GM20431 (cell line): ENCODE results near the gene ZFHX3.

Experiments
- in situ Hi-C: fragments of 300-500 bp; cut with MseI, MboI; formaldehyde crosslinking; loops from one replicate; pipeline ENCODE4 v1.15.0; 2020; ENCODE audit warnings: low sequenced_read_pairs; ENCODE audit not compliant: unreplicated experiment

Gene ZFHX3

GRCh38 chr16:72793716-72794115, 254.2 kb downstream of the ZFHX3 start:
- in situ Hi-C loops: no loop called here

- in situ Hi-C loops: no loop called here
Observed at GRCh38 chr16:72793017-72793416, 254.9 kb downstream of the ZFHX3 start.

GRCh38 chr16:72791786-72792185, 256.1 kb downstream of the ZFHX3 start:
- in situ Hi-C loops: no loop called here

GRCh38 chr16:72789921-72790320, 258.0 kb downstream of the ZFHX3 start:
- in situ Hi-C loops: no loop called here

GRCh38 chr16:72789465-72789864, 258.5 kb downstream of the ZFHX3 start:
- in situ Hi-C loops: no loop called here

GRCh38 chr16:72788269-72788809, 259.6 kb downstream of the ZFHX3 start:
- in situ Hi-C loops: no loop called here

GRCh38 chr16:72787514-72788268, 260.2 kb downstream of the ZFHX3 start:
- in situ Hi-C loops: no loop called here

- in situ Hi-C loops: no loop called here
Observed at GRCh38 chr16:72787130-72787513, 260.8 kb downstream of the ZFHX3 start.

GRCh38 chr16:72786606-72787005, 261.3 kb downstream of the ZFHX3 start:
- in situ Hi-C loops: no loop called here

- in situ Hi-C loops: no loop called here
Observed at GRCh38 chr16:72785886-72786285, 262.0 kb downstream of the ZFHX3 start.

- in situ Hi-C loops: no loop called here
Observed at GRCh38 chr16:72785171-72785570, 262.8 kb downstream of the ZFHX3 start.

- in situ Hi-C loops: no loop called here
Observed at GRCh38 chr16:72783716-72784318, 264.1 kb downstream of the ZFHX3 start.

GRCh38 chr16:72769876-72770275, 278.1 kb downstream of the ZFHX3 start:
- in situ Hi-C loops: no loop called here

- in situ Hi-C loops: no loop called here
Observed at GRCh38 chr16:72768591-72768990, 279.3 kb downstream of the ZFHX3 start.

GRCh38 chr16:72766506-72766905, 281.4 kb downstream of the ZFHX3 start:
- in situ Hi-C loops: no loop called here

GRCh38 chr16:72764015-72764654, 283.8 kb downstream of the ZFHX3 start:
- in situ Hi-C loops: no loop called here

- in situ Hi-C loops: no loop called here
Observed at GRCh38 chr16:72760581-72760980, 287.3 kb downstream of the ZFHX3 start.

- in situ Hi-C loops: no loop called here
Observed at GRCh38 chr16:72753881-72754280, 294.0 kb downstream of the ZFHX3 start.

- in situ Hi-C loops: no loop called here
Observed at GRCh38 chr16:72752004-72752695, 295.8 kb downstream of the ZFHX3 start.

GRCh38 chr16:72751076-72751475, 296.9 kb downstream of the ZFHX3 start:
- in situ Hi-C loops: no loop called here

GRCh38 chr16:72749091-72749490, 298.8 kb downstream of the ZFHX3 start:
- in situ Hi-C loops: no loop called here
